Mononuclear cell (primary cell): ENCODE data around the gene GDA. TPM values are rescaled to one million over a fixed set of nuclear protein-coding genes. Genes with fewer than 3 reads are reported as not detected.
"Not testable (repeated sequence)": the region's sequence is repeated elsewhere in the genome, so short reads cannot be mapped to it uniquely, and the experiment has no call there.

ENCODE experiments used
- H3K27me3 ChIP-seq: 2 replicates; pipeline ENCODE4 v1.6.0; 2011; ENCODE audit warnings: low read length, control low read depth; ENCODE audit not compliant: insufficient read depth
- H3K4me1 ChIP-seq: 2 replicates; pipeline ENCODE4 v1.5.1; 2011; ENCODE audit warnings: mild to moderate bottlenecking, low read length, control low read depth; ENCODE audit not compliant: insufficient read depth
- H3K4me3 ChIP-seq: 2 replicates; pipeline ENCODE4 v1.5.1; 2011; ENCODE audit warnings: mild to moderate bottlenecking, low read length, moderate library complexity
- H3K9me3 ChIP-seq: 2 replicates; pipeline ENCODE4 v1.5.1; 2011; ENCODE audit warnings: low read depth, mild to moderate bottlenecking, control low read depth, low read length
- total RNA-seq: library from RNA; depleted of rRNA; stranded (reverse); fragments of >200 nt; gene quantifications from one replicate; pipeline ENCODE4 v1.2.3, GENCODE V29; 2012

Gene GDA
- total RNA-seq, 1 donor: not detected

GRCh38 chr9:72268961-72269360 is 119.7 kb downstream of the GDA start:
- Histone ChIP-seq H3K4me1 (no peaks in the 10 kb centered on the region), H3K4me3 (no peak overlapping the region), H3K9me3 (no peaks in the 10 kb centered on the region), H3K27me3 (no peaks in the 10 kb centered on the region)

GRCh38 chr9:72270359-72270758 is 121.1 kb downstream of the GDA start:
- not testable (repeated sequence) for H3K4me3 ChIP-seq, H3K9me3 ChIP-seq, H3K27me3 ChIP-seq, H3K4me1 ChIP-seq

GRCh38 chr9:72271613-72272478 is 122.6 kb downstream of the GDA start:
- Histone ChIP-seq H3K4me1 (no peaks in the 10 kb centered on the region), H3K4me3 (no peak overlapping the region), H3K27me3 (no peaks in the 10 kb centered on the region), H3K9me3 (no peaks in the 10 kb centered on the region)

- no peaks in the 10 kb centered on the region for H3K27me3 ChIP-seq
- H3K4me1 ChIP-seq: no peaks in the 10 kb centered on the region
- H3K4me3 ChIP-seq: no peak overlapping the region
- H3K9me3 ChIP-seq: no peaks in the 10 kb centered on the region
These were observed 125.2 kb downstream of the GDA start for GRCh38 chr9:72274441-72274840.

GRCh38 chr9:72274916-72275315 is 125.7 kb downstream of the GDA start:
- Histone ChIP-seq H3K27me3 (no peaks in the 10 kb centered on the region), H3K9me3 (no peaks in the 10 kb centered on the region), H3K4me3 (no peak overlapping the region), H3K4me1 (no peaks in the 10 kb centered on the region)

GRCh38 chr9:72276429-72276828 is 127.2 kb downstream of the GDA start:
- H3K27me3 ChIP-seq: no peaks in the 10 kb centered on the region
- H3K4me1 ChIP-seq: no peaks in the 10 kb centered on the region
- no peak overlapping the region for H3K4me3 ChIP-seq
- H3K9me3 ChIP-seq: no peaks in the 10 kb centered on the region

GRCh38 chr9:72278959-72279358 is 129.7 kb downstream of the GDA start:
- Histone ChIP-seq H3K4me3 (no peak overlapping the region), H3K4me1 (no peaks in the 10 kb centered on the region), H3K27me3 (no peaks in the 10 kb centered on the region), H3K9me3 (no peaks in the 10 kb centered on the region)

- no peaks in the 10 kb centered on the region for H3K4me1 ChIP-seq
- no peaks in the 10 kb centered on the region for H3K9me3 ChIP-seq
- H3K27me3 ChIP-seq: no peaks in the 10 kb centered on the region
- no peak overlapping the region for H3K4me3 ChIP-seq
These were observed 131.8 kb downstream of the GDA start for GRCh38 chr9:72280913-72281500.

- no peaks in the 10 kb centered on the region for H3K9me3 ChIP-seq
- H3K4me3 ChIP-seq: no peak overlapping the region
- H3K4me1 ChIP-seq: peaks cover 22% of the 10 kb centered on the region
- no peaks in the 10 kb centered on the region for H3K27me3 ChIP-seq
These were observed 140.2 kb downstream of the GDA start for GRCh38 chr9:72289401-72289800.

- Histone ChIP-seq H3K9me3 (no peaks in the 10 kb centered on the region), H3K27me3 (no peaks in the 10 kb centered on the region), H3K4me1 (peaks cover 31% of the 10 kb centered on the region), H3K4me3 (no peak overlapping the region)
These were observed 141.1 kb downstream of the GDA start for GRCh38 chr9:72290311-72290710.

- peaks cover 37% of the 10 kb centered on the region for H3K4me1 ChIP-seq
- not testable (repeated sequence) for H3K4me3 ChIP-seq, H3K9me3 ChIP-seq, H3K27me3 ChIP-seq
These were observed 142.3 kb downstream of the GDA start for GRCh38 chr9:72291576-72291975.

GRCh38 chr9:72292256-72292682 is 143.0 kb downstream of the GDA start:
- H3K4me1 ChIP-seq: peaks cover 37% of the 10 kb centered on the region
- H3K4me3 ChIP-seq: no peak overlapping the region
- H3K9me3 ChIP-seq: no peaks in the 10 kb centered on the region
- no peaks in the 10 kb centered on the region for H3K27me3 ChIP-seq

GRCh38 chr9:72292874-72293607 is 143.8 kb downstream of the GDA start:
- H3K4me1 ChIP-seq: peaks cover 37% of the 10 kb centered on the region
- no peak overlapping the region for H3K4me3 ChIP-seq
- H3K27me3 ChIP-seq: no peaks in the 10 kb centered on the region
- H3K9me3 ChIP-seq: no peaks in the 10 kb centered on the region

- Histone ChIP-seq H3K9me3 (no peaks in the 10 kb centered on the region), H3K4me3 (no peak overlapping the region), H3K27me3 (no peaks in the 10 kb centered on the region), H3K4me1 (peaks cover 37% of the 10 kb centered on the region)
These were observed 145.7 kb downstream of the GDA start for GRCh38 chr9:72294936-72295335.

GRCh38 chr9:72297516-72297915 is 148.3 kb downstream of the GDA start:
- Histone ChIP-seq H3K27me3 (no peaks in the 10 kb centered on the region), H3K9me3 (no peaks in the 10 kb centered on the region), H3K4me3 (no peak overlapping the region), H3K4me1 (peaks cover 45% of the 10 kb centered on the region)
